ENCODE measurements around the gene SPRR2E. TPM values are rescaled to one million over a fixed set of nuclear protein-coding genes. Genes with fewer than 3 reads are reported as not detected.
"Not testable (repeated sequence)": the region's sequence is repeated elsewhere in the genome, so short reads cannot be mapped to it uniquely, and the experiment has no call there.

The SPRR2E gene
- not detected for total RNA-seq

DNA sequence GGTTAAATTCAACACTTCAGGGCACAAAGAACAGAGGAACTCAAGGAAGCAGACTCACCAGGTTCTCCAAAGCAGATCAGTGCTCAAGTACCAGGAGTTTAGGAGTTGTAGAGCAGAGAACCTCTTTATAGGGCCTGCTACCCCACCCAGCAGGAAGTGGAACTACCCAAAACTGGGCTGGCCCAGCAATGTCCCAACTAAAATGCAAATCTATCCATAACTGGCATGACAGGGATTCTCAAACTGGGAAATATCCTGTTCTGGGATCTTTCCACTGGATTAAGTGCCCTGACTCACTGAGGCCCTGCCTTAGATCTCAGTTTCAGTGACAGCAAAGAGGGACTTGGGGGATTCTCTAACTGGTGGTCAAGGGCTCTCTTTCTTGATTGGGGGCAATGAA, at the start of gene SPRR2E:
SPRR2E (minus strand) TSS at position 101 of the 400 bp plus-strand sequence. CDS start 775 bp downstream, outside the sequence.
- DNase-seq (ENCODE audit: low spot score) (no peak), ATAC-seq (no peak)

DNA sequence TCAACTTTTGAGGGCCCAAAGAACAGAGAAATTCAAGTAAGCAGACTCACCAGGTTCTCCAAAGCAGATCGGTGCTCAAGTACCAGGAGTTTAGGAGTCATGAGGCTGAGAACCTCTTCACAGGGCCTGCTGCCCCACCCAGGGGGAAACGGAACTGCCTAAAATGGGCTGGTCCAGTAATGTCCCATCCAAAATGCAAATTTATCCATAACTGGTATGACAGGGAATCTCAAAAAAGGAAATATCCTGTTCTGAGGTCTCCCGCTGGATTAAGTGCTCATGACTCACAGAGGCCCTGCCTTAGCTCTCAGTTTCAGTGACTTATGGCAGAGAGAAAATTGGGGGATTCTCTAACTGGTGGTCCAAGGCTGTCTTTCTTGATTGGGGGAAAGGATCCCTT, 47.1 kb upstream of the SPRR2E start:
- DNase-seq (ENCODE audit: low spot score): no peak
- ATAC-seq: no peak

DNA sequence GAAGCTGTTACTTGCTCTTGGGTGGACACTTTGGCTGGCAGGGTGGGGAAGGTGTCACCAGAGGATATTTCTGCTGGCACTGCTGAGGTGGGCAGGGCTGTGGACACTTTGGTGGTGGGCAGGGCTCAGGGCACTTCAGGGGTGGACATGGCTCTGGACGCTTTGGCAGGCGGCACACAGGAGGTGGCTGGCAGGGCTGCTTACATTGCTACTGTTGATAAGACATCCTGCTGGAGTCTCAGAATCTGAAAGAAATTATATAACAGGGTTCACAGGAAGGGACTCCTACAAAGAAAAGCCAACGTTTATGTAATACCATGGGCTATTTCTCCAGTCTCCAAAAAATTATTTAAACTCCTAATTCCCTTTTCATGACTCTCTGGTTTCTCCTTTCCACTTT, 46.2 kb upstream of the SPRR2E start:
- DNase-seq (ENCODE audit: low spot score) (no peak), ATAC-seq (no peak)

DNA sequence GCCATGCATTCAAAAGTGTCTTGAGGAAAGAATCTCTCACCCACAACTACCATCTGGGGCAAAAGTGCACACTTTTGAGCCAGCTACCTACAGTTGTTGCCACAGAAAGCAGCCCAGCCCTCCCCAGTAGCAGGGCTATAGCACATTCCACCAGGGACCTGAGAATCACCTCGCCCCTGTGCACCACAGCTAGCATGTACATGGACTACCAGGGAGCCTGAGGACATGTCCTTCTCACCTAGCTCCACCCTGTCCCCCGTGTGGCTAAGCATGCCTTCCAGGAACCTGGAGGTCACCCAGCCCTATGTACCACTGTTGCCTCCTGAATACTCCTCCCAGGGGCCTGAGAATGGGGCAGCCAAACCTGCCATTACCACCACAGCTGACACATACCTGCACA, 39.4 kb upstream of the SPRR2E start:
- no peak for DNase-seq (ENCODE audit: low spot score)
- no peak for ATAC-seq

DNA sequence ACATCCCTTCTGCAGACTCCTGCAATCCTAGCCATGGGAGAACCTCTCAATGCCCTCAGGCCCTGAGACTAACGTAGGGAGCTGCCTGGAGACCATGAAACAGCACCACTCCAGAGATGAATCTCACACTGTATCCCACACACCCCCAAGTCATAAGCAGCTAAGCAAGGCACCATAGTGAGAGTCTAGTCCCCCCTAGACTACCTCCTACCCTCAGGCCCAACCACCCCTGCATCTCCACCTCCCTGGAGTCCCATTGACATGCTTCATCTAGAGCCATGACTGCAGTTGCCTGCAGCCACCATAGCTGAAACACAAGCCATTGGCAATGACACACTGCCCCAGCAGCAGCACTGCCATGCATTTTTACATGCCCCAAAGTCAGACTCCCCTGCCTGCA, 38.9 kb upstream of the SPRR2E start:
- no peak for ATAC-seq
- DNase-seq (ENCODE audit: low spot score): no peak

DNA sequence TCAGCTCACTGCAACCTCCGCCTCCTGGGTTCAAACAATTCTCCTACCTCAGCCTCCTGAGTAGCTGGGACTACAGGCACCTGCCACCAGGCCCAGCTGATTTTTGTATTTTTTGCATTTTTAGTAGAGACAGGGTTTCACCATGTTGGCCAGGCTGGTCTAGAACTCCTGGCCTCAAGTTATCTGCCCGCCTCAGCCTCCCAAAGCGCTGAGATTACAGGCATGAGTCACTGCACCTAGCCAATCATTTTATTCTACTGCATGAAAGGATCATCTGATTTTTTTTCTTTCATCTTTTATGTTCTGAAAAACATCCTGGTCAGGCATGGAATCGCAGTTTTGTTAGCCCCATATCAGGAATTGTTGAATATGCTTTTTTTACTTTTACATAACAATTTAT, 34.4 kb upstream of the SPRR2E start:
- DNase-seq (ENCODE audit: low spot score); ATAC-seq: not testable (repeated sequence)

DNA sequence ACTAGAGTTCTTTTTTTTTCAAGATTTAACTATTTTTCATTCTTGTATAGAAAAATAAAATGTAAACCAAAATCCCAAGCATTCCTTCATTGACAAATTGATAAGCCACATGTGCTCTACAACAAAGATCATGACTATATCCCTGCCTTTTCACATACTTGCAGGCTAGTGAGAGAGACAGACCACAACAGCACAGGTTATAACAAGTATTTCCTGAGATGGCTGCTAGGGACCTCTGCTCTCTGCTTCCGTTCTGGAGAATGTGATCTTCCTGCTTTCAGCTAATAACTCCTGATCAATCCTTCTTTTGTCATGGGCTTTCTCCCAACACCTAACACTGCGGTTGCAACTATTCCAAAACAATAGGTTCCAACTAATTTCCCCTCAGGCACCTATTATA, 33.0 kb upstream of the SPRR2E start:
- ATAC-seq: no peak

DNA sequence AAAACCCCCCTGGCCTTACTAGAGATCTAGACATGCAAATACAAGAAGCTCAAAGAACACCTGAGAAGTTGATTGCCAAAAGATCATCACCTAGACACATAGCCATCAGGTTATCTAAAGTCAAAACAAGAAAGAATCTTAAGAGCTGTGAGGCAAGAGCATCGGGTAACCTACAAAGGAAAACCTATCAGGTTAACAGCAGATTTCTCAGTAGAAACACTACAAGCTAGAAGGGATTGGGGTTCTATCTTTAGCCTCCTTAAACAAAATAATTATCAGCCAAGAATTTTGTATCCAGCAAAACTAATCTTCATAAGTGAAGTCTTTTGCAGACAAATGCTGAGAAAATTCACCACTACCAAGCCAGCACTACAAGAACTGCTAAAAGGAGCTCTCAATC, 31.2 kb upstream of the SPRR2E start:
- DNase-seq (ENCODE audit: low spot score) (no peak), ATAC-seq (no peak)

More for the DNA sequence above, 33.0 kb upstream of the SPRR2E start:
- DNase-seq (ENCODE audit: low spot score): no peak

DNA sequence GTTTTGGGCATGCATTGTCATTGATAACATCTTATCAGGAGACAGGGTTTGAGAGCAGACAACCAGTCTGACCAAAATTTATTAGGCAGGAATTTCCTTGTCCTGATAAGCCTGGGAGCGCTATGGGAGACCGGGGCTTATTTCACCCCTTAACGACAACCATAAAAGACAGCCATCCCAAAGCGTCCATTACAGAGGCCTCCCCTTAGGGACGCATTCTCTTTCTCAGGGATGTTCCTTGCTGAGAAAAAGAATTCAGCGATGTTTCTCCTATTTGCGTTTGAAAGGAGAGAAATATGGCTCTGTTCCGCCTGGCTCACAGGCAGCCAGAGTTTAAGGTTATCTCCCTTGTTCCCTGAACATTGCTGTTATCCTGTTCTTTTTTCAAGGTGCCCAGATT, 29.5 kb upstream of the SPRR2E start:
- DNase-seq (ENCODE audit: low spot score); ATAC-seq: not testable (repeated sequence)

DNA sequence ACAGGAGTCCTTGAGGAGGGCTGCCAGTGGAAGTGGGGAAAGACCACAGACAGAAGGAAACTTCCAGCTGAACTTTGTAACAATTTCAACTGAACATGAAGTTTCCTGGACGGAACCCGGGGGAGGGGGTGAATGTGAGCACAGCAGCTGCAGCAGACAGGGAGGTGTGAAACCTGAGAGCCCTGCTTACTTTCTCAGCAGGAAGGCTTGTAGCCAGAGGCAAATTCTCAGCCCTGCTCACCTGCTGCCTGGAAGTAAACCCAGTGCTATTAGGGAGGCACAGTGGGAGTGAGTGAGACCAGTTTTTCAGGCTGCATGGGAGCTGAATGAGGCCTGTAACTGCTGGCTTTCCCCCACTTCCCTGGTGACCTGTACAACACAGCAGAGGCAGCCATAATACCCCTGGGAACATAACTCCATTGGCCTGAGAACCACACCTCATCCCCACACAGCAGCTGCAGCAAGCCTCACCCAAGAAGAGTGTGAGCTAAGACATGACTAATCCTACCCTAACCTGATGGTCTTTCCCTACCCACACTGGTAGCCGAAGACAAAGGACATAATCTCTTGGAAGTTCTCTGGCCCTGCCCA, 28.6 kb upstream of the SPRR2E start:
- ATAC-seq (no peak), DNase-seq (ENCODE audit: low spot score) (no peak)

DNA sequence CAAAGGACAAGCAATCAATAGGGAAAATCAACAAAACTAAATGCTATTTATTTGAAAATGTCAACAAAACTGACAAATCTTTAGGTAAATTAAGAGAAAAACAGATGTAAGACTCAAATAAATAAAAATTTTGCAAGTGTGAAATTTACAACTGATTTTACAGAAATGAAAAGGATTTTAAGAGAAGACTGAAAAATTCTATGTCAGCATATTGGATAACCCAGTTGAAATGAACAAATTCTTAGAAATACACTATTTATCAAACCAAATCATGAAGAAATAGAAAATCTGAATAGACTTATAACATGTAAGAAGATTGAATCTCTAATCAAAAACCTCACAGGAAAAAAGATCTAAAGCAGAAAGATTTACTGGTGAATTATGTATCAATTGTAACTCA, 26.6 kb upstream of the SPRR2E start:
- DNase-seq (ENCODE audit: low spot score) (no peak), ATAC-seq (no peak)

DNA sequence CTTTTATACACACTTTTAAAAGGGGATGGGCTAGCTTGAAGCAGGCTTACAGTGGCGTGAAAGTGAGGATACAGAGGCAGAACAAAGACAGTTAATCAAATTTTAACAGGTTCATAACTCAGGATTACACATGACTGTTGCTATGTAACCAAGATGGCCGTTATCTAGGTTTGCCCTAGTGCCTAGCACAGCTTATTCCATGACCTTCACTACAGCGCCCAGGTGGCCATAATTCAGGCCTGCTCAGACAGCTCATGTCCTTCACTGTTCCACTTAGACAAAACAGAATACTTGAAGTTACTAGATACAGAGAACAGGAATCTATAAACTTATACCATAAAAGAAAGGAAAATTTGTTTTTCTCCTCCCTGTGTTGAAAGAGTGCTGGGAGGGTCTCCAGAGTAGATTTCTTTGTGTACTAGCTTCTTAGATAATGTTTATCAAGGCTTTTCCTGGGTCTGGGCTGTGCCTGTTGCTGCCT, 25.2 kb upstream of the SPRR2E start:
- no peak for DNase-seq (ENCODE audit: low spot score)

DNA sequence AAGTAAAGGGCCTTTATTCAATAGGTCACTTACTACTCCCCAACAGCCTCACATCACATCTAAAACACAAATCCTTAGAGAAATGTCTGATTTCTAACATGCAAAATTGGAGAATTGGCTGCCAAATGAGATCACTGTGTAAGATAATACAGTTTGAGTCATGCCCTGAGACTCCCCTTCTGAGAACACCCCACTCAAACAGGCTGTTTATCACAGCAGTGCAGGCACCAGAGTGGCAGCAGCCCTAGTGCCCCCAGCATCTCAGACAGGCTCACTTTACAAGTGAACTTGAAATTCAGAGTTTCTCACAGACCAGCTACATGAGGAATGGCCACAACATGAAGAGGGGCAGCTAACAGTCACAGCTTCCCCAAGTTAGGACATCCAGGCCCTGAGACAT, 20.9 kb upstream of the SPRR2E start:
- not testable (repeated sequence) for ATAC-seq; DNase-seq (ENCODE audit: low spot score)

More for the DNA sequence above, 25.2 kb upstream of the SPRR2E start:
- no peak for ATAC-seq

DNA sequence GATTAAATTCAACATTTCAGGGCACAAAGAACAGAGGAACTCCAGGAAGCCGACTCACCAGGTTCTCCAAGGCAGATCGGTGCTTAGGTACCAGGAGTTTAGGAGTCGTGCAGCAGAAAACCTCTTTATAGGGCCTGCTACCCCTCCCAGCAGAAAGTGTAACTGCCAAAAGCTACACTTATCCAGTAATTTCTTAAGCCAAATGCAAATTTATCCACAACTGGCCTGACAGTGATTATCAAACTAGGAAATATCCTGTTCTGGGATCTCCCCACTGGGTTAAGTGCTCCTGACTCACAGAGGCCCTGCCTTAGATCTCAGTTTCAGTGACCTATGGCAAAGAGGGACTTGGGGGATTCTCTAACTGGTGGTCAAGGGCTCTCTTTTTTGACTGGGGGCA, 19.1 kb upstream of the SPRR2E start, which contains the start of gene SPRR2F:
SPRR2F (minus strand) TSS at position 101 of the 400 bp plus-strand sequence. CDS start 783 bp downstream, outside the sequence.
- DNase-seq (ENCODE audit: low spot score) (no peak), ATAC-seq (no peak)

DNA sequence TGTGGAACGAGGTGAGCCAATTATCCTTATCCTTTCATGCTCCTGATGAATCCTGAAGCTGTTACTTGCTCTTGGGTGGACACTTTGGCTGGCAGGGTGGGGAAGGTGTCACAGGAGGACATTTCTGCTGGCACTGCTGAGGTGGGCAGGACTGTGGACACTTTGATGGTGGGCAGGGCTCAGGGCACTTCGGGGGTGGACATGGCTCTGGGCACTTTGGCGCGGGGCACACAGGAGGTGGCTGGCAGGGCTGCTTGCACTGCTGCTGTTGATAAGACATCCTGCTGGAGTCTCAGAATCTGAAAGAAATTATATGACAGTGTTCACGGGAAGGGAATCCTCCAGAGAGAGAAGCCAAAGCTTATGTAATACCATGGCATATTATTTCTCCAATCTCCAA, 18.1 kb upstream of the SPRR2E start:
- ATAC-seq; DNase-seq (ENCODE audit: low spot score): not testable (repeated sequence)

DNA sequence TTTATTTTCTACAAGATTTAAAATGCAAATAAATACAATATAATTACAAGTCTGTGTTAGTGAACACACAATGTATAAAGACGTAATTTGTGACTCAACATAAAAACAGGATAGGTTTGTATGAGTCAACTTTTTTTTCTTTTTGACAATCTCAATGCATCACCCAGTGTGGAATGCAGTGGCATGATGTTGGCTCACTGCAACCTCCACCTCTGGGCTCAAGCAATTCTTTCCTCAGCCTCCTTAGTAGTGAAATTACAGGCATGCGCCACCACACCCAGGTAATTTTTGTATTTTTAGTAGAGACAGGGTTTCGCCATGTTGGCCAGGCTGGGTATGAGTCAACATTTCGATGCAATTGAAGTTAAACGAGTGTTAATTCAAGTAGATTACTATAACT, 5.9 kb upstream of the SPRR2E start:
- no peak for DNase-seq (ENCODE audit: low spot score)
- ATAC-seq: no peak

DNA sequence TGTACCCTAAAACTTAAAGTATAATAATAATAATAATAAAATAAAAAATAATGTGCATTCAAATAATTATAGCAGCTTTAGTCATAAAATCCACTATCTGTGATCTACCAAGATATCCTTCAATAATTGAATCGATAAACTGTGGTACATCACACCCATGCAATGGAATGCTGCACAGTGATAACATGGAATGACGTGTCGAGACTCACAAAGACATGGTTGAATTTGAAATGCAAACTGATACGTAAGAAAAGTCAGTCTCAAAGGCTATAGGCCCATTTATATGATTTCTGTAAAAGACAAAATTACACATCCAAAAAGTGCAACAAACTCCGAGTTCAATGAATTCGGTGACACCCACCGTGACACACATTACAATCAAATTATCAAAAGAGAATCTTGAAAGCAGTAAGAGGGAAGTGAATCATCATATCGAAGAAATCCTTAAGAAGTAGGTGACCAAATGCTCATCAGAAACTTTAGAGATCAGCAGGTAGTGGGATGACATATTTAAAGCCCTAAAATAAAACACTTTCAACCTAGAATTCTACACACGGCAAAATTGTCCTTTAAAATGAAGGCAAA, 5.2 kb upstream of the SPRR2E start:
- no peak for DNase-seq (ENCODE audit: low spot score)
- ATAC-seq: no peak

DNA sequence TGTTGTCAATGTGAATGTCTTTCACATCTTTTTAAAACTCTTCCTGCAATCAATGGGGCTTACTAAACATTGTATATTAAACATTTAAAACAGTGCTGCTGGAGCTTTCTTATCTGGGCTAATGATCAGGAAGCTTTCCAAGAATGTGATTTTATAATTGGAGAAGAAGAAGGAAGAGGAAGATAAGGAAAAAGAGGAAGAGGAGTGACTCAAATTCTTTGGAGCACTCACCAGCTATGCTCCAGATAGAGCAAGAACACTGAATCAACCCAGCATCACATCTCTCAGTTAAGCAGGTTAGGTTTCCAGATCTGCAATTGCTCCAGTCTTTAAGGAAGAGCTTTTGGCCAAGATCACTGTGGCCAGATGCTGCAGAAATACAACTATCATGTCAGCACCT, 1.4 kb upstream of the SPRR2E start:
- ATAC-seq: no peak
- no peak for DNase-seq (ENCODE audit: low spot score)

DNA sequence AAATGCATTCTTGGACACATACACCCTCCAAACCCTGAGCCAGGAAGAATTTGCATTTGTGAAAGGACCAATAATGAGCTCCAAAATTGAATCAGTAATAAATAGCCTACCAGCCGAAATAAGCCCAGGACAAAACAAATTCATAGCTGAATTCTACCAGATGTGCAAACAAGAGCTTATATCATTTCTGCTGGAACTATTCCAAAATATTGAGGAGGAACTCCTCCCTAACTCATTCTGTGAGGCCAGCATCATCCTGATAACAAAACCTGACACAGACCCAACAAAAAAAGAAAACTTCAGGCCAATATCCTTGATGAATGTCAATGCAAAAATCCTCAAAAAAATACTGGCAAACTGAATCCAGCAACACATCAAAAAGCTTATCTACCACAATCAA, 6.7 kb downstream of the SPRR2E start:
- no peak for ATAC-seq
- DNase-seq (ENCODE audit: low spot score): no peak

DNA sequence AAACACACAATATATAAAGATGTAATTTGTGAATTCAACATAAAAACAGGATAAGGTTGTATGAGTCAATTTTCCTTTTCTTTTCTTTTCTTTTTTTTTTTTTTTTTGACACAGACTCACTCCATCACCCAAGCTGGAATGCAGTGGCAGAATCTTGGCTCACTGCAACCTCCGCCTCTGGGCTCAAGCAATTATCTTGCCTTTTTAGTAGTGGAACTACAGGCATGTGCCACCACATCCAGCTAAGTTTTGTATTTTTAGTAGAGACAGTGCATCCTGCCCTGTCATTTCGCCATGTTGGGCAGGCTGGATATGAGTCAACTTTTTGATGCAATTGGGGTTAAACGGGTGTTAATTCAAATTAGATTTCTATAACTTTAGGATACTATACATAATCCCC, 12.6 kb downstream of the SPRR2E start:
- ATAC-seq: no peak

DNA sequence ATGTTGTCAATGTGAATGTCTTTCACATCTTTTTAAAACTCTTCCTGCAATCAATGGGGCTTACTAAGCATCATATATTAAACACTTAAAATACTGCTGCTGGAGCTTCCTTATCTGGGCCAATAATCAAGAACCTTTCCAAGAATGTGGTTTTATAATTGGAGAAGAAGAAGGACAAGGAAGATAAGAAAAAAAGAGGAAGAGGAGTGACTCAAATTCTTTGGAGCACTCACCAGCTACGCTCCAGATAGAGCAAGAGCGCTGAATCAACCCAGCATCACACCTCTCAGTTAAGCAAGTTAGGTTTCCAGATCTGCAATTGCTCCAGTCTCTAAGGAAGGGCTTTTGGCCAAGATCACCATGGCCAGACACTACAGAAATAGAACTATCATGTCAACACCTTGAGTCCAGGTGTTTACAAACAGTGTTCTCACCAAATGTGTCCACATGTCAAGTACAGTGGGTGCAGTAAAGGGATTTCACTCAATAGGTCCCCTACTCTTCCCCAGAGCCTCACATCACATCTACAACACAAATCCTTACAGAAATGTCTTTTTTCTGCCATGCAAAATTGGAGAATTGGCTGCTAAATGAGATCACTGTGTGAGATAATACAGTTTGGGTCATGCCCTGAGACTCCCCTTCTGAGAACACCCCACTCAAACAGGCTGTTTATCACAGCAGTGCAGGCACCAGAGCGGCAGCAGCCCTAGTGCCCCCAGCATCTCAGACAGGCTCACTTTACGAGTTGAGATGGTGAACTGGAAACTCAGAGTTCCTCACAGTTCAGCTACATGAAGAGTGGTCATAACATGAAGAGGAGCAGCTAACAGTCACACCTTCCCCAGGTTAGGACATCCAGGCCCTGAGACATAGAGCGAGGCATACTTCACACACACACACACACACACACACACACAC, 21.3 kb downstream of the SPRR2E start:
- ATAC-seq (no peak), DNase-seq (ENCODE audit: low spot score) (no peak)

More for the DNA sequence above, 12.6 kb downstream of the SPRR2E start:
- DNase-seq (ENCODE audit: low spot score): no peak

DNA sequence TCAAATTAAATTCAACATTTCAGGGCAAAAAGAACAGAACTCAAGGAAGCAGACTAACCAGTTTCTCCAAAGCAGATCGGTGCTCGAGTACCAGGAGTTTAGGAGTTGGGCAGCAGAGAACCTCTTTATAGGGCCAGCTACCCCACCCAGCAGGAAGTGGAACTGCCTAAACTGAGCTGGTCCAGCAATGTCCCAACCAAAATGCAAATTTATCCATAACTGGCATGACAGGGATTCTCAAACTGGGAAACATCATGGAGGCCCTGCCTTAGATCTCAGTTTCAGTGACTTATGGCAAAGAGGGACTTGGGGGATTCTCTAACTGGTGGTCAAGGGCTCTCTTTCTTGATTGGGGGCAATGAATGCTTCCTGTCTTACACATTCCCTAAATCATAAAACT, 22.8 kb downstream of the SPRR2E start, which contains the start of gene SPRR2B:
SPRR2B (minus strand) TSS at position 101 of the 400 bp plus-strand sequence. CDS start 772 bp downstream, outside the sequence.
- no peak for ATAC-seq

More for the DNA sequence above, 22.8 kb downstream of the SPRR2E start, which contains the start of gene SPRR2B:
- no peak for DNase-seq (ENCODE audit: low spot score)

All from left lobe of liver (tissue), 2 donors.